CD4-positive, alpha-beta T cell treated with Interleukin-2 at 100 ng/mL for 4 hours (primary cell): ENCODE data around the gene PLEK2.
"Not testable (repeated sequence)": the region's sequence is repeated elsewhere in the genome, so short reads cannot be mapped to it uniquely, and the experiment has no call there.

ENCODE experiments used
- DNase-seq: peaks from one replicate; pipeline ENCODE4 v3.0.0-alpha.2; 2020; ENCODE audit warnings: low spot score

The PLEK2 gene

DNA sequence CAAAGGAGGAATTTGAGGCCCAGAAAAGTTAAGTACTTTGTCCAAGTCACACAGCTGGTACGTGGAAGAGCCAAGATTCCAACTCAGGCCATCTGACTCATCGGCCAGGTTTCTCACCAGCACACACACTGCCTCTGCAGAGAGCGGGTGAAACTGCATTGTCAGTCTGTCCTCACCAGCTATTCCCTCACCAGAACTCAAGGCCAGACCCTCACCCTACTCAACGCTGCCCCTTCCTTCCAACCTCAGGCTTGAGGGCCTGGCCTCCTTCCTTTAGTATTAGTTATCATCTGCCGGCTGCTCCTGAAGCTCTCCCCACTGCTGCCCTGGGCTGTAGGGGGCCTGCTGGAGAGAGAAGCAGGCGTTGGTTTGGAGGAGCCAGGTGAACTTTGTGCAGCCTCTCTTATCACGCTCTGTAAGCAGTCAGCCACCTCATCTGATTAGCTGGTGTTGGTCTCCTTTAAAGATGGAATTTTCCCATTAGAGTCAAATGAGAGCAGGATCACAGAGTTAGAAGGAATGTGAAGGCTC, 16.6 kb upstream of the PLEK2 start:
- DNase-seq = no peak

DNA sequence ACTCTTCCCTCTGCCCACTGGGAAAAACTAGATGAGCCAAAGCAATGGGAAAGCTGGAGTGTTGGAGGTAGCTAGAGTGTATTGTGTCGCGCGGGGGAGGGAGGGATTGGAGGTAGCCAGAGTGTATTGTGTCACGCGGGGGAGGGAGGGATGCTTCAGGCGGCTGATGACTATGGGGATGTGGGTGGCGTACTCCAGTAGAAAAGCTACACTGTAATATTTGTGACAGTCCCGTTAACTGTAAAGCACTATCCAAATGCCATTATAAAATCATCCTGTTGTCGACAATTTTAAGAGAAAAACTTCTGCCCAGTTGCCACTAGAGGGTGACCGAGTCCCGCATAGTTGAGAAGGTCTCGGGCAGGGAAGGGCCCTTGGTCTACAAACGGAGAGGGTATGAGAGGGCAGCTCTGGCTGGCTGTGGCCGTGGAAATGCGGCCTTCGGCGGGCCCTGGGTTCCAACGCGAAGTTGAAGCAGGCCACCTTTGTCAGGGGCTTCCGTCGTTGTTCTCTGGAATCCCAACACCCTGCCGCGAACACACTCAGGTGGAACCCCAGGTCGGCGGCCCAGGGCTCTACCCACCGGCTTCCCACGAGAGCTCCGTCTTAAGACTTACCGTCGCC, 15.1 kb upstream of the PLEK2 start:
- peak; percentile 78 for DNase-seq

DNA sequence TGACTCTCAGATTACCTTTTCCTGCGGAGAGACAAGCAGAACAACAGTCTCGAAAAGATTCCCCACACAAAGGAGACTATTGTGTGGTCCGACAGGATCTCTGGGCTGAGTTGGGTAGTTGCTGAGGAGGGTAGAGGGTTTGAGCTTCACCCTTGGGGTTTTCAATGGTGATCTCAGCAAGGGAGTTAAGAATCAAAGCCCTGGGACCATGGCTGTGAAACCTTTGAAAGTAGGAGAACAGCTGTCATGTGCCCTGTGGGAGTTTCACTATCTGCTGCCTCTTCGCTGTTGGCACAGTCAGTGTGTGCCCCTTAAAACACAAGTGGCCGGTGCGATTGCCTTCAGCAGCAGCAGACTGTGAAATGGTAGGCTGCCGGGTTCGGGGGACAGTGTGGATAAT, 14.2 kb upstream of the PLEK2 start:
- DNase-seq = no peak

DNA sequence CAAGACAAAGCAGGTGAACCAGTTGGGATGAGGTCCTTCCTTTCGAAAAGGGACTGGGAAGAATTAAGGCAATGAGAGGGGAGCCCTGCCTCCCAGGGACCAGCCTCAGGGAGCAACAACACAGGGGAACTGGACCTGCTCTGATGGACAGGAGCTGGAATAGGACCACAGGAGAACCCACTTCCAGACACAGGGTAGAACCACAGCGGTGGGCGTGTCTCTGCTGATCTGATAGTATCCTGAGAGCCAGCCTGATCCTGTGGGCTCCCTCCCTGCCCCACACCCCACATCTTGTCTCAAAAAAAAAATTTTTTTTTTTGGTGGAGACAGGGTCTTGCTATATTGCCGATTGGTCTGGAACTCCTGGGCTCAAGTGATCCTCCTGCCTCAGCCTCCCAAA, 13.6 kb upstream of the PLEK2 start:
- no peak for DNase-seq

DNA sequence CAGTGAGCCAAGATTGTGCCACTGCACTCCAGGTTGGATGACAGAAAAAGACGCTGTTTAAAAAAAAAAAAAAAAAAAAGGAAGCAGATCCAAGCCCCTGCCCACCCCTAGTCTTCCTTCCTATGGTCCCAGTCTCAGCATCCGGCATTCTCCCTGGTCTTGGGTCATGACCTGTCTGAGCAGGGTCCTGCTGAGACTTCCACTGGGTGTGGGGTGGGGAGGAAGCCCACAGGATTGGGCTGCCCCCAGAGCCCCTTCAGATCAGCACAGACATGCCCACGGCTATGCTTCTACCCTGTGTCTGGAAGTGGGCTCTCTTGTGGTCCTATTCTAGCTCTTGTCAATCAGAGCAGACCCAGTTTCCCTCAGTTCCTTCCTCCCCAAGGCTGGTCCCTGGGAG, 12.6 kb upstream of the PLEK2 start:
- DNase-seq = no peak

DNA sequence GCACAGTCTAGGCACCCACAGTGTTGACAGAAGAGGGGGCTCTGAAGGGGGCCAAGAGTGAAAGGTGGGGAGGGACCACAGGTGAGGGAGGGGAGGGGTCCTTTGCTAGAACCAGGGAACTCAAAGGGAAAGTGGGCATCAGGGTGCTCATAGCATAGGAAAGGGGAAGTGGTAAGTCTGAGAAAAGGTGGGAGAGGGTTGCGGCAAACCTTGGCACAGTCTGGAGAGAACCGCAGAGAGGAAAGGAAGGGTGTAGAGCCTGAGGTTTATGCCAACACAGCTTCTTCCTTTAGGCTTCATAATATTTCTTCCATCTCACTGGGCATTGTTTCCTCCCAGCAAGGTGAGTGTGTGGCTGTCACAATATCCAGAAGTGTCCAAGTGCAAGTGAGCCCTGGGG, 11.5 kb upstream of the PLEK2 start:
- no peak for DNase-seq

DNA sequence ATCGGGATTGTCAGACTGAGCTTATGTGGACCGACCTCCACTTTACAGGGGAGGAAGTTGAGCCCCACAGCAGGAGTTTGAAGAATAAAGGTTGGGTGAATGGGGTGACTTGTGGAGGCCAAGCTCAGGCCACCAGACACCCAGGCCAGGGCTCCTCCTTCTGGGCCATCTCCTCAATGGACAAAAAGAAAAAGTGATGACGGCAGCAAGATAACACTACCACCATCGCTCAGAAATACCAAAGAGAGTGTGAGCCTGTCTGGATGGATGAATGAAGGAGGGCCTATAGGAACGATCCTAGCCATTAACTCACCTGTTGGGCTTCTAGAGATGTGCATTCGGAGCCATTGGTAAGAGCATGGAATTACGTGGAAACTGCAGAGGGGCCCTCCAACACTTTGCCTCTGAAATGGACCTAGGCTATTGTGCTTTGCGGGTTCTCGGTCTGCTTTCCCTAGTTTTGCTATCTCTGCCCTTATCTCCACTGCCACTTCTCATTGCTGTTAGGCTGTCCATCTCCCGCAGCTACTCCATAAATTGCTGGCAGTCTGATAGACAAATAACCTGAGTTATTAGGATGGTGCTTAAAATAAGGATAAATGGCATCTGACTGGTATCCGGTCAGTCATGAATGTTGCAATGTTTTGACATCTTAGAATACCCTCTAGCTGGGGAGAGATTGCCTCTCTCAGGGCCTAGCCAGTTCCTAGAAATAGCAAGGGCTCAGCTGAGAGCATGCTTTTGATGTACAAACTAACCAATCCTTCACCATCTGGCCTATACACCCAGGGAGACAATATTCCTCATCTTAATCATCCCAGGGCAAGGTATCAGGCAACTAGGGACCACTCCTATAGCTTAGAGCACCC, 9.6 kb upstream of the PLEK2 start:
- no peak for DNase-seq

DNA sequence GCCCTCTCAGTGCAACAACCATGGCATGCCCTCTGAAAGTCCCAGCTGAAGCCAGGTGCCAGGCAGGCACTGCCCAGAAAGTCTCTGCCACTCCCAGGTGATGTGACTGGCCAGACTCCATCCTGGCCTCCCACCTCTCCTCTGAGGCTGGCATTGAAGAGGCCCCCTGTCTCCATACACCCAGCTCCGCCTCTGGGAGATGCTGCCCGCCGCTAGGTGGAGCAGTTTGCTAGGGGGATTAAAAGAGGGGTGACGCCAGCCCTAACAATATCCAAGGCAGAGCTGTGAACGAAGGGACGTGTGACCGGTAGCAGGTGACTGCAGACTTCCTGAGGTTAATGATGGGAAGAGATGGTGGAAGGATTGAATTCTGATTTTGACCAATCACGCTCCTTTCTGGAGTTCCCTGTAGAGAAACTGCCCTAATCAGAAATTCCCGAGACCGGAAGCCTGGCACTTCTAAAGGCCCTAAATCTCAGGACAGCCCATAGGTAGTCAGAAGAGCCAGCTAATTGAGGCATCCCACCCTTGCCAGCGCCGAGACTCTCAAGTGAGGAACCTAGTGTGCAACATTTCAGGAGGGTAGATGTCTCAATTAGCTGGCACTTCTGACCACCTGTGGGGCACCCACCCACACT, 8.3 kb upstream of the PLEK2 start:
- peak; percentile 20 for DNase-seq

DNA sequence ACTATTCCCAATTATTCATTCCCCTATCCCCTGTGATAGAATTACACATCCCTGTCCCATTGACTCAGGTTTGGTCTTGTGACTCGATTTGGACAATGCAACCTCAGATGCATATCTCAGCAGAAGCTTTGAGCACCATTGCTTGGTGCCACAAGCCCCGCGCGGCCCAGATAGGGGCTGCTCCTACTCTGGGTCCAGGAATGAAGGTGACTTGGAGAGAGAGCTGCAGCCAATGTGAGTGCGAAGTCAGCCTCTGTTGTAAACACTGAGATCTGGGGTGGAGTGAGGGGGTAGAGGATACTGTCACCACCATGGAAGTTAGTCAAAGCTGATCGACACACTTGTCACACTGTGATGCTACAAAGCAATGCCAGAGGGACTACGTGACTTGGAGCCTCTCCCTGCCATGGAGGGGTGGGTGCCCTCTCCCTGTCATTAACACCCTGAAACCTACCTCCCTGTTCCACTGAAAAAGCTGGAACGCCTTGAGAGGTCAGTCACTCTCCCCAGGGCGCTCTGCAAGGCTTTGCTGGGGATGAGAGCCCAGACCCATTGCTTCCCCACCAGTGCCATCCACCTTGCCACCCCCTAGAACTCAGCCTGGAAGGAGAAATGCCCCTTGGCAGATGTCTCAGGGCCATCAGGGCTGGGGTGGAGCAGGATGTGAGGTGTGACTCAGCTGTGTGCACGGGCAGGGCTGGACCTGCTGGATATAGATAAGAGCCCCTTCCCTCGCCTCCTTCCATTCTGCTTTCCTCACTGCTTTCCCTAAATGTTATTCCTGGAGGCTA, 6.6 kb upstream of the PLEK2 start:
- no peak for DNase-seq

DNA sequence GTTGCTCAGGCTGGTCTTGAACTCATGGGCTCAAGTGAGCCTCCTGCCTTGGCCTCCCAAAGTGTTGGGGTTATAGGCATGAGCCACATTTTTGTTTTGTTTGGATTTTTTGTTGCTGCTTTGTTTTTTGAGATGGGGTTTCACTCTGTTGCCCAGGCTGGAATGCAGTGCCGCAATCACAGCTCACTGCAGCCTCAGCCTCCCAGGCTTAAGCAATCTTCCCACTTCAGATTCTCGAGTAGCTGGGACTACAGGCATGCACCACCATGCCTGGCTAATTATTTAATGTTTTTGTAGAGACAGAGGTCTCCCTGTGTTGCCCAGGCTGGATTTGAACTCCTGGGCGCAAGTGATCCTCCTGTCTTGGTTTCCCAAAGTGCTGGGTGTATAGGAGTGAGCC, 5.7 kb upstream of the PLEK2 start:
- no peak for DNase-seq

DNA sequence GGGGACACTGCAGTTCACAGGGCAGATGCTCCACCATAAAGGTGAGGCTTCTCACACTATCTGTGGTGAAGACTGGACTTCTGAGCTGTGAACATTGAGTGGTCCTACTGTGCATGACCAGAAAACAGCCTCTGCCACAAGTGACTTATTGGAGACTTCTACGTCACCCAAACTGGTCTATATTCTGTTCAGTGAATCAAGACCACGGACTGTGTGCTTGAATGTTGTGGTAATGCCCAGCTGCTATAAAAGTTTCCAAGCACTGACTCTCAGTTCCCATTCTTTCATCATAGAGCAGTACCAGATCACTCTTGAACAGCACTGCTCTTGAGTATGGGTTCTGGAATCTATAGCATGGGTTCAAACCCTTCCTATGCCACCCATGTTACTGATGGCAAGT, 4.8 kb upstream of the PLEK2 start:
- no peak for DNase-seq

DNA sequence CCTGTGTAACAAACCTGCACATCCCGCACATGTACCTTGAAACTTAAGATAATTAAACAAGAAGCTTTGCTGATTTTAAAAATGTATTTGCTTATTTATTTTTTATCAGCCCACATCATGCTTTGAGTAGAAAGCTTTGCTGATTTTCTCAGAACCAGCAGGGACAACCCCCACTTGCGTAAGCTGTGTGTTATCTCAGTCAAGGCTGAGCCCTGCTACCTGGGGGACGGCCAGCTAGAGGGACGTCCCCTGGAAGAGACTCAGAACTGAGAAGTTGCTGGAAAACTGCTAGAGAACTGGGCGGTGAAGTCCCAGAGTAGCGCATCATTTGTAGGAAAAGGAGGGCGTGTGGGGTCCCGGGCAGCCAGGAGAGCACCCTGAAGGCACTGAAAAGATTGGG, 4.1 kb upstream of the PLEK2 start:
- no peak for DNase-seq

DNA sequence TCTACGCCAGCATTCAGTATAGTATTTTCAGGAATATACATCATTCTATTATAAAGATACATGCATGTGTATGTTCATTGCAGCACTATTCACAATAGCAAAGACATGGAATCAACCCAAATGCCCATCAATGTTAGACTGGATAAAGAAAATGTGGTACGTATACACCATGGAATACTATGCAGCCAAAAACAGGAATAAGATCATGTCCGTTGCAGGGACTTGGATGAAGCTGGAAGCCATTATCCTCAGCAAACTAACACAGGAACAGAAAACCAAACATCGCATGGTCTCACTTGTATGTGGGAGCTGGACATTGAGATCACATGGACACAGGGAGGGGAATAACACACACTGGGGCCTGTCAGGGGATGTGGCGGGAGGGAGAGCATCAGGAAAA, 3.6 kb upstream of the PLEK2 start:
- not testable (repeated sequence) for DNase-seq

DNA sequence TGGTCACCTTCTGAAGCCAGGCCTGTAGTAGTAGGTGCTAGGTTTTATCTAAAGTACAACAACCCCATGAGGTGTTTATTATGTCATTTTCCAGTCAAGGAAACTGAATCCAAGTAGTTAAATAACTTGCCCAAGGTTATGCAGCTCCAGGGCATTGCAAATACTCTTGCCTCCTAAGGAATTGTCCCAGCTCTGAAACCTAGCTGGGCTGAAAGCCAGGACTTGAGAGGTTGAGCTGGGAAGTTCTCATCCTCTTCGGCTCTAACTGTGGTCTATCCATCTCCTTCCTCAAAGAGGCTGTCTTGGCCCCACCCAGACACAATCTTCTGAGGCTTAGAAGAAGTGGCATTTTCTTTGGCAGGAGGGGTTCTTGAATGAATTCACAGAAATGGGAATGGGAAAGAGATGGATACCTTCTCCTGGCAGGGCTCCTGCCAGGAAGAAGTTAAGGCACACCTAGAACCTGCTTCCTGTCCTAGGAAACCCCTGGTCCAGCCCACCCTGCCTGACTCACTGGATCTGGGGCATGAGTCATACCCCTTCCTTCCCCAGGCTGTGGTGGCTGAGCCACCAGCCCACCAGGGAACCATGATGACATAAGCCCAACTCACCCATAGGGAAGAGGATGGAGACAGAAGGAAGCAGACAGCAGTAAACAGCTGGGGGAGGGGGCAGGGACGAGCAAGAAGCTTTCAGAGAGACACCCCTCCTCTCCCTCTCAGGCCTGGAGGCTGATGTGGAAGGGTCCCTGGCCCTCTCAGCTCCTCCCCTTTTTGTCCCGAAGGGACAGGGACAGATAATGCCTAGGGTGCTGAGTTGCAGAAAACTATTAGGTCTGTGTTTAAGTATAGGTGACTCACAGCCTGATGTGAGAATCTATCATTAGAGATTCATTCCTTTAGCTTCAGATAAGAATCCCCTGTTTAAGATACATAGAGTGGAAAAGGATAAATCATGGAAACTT, 2.1 kb upstream of the PLEK2 start:
- peak; percentile 37 for DNase-seq

DNA sequence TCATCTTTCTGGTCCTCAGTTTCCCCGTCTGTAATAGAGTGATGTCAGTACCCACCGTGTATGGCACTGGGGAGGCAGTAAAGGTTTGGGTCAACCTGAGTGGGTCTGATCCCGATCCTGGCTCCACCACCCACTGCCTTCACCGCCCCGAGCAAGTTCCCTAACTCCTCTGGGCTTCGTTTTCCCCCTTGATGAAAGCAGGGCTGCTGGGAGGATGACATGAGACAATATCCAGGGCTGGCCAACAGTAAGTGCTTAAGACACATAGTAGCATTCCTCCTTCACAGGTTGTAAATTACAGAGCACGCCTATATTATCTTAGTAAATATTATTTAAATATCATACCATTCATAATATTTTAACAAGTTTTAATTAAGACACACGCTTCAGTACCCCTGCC, 595 bp downstream of the PLEK2 start:
- DNase-seq = no peak

DNA sequence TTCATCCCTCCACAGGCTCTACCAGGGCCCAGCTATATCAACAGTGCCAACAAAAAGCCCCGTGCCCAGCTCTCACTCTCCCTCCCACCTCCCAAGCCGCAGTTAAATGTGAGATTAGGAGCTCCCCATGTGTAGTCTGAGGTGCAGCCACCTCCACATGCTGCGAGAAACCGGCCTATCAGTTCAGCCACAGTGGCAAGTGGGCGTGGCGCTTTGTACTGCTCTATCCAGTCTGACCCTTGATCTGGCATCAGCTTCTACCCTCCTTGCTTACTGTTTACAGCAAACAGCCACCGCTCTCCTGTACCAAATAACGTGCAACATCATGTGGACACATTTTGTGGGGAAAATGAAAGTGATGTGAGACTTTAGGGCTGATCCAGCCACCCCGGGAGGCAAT, 1.7 kb downstream of the PLEK2 start:
- no peak for DNase-seq

DNA sequence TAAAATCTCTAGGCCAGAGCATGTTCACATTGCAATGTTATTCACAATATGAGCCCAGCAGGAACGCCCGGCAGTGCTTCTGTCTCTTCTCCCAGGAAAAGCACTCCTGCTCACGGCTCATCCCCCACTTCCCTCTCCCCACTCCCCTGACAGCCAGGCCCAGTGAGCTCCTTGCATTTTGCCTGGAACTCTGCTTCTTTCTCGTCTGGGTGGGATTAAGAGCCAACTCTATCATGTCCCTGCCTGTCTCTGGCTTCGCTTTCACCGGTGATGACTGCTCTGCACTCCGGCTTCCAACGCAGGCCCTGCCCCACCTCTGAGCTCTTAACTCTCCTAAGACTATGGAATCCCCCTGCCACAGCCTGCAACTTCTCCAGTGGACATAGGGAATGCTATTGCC, 2.5 kb downstream of the PLEK2 start:
- DNase-seq = no peak

DNA sequence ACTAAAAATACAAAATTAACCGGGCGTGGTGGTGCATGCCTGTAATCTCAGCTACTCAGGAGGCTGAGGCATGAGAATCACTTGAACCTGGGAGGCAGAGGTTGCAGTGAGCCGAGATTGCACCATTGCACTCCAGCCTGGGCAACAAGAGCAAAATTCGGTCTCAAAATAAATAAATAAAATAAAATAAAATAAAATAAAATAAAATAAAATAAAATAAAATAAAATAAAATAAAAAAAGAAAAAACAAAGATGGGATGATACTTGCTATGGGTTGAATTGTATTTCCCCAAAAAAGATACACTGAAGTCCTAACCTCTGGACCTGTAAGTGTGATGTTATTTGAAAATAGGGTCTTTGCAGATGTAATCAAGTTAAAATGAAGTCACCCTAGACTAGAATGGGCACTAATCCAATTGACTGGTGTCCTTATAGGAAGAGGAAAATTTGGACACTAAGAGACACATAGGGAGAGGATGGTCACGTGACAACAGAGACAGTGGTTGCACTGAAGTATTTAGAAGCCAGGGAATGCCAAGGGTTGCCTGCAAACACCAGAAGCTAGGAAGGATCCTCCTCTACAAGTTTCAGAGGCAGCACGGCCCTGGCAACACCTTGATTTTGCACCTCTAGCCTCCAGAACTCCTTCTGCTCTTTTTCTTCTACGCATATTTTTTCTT, 3.7 kb downstream of the PLEK2 start:
- not testable (repeated sequence) for DNase-seq

DNA sequence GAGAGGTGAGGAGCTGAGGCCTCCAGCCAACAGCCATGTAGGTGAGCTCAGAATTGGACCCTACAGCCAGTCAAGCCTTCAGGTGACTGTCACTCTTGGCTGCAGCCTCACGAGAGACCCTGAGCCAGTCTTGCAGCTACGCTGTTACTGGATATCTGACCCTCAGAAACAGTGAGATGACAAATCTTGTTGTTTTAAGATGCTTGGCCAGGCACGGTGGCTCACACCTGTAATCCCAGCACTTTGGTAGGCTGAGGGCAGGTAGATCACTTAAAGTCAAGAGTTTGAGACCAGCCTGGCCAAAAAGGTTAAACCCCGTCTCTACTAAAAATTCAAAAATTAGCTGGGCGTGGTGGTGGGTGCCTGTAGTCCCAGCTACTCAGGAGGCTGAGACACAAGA, 6.2 kb downstream of the PLEK2 start:
- DNase-seq = no peak

DNA sequence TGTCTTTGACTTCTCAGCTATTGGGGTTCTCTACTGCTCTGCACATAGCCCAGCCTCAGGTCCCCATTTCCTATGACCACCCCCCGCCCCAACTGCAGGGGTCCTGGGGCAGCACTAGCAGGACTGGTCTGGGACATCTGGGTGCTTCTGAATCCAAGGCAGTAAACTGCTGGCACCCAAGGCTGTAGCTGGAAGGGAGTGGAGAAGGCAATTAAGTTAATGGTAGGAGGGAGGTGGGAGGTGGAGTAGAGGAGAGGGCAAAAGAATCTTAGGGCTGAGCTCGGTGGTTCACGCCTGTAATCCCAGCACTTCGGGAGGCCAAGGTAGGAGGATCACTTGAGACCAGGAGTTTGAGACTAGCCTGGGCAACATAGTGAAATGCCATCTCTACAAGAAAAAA, 11.5 kb downstream of the PLEK2 start:
- DNase-seq = no peak

DNA sequence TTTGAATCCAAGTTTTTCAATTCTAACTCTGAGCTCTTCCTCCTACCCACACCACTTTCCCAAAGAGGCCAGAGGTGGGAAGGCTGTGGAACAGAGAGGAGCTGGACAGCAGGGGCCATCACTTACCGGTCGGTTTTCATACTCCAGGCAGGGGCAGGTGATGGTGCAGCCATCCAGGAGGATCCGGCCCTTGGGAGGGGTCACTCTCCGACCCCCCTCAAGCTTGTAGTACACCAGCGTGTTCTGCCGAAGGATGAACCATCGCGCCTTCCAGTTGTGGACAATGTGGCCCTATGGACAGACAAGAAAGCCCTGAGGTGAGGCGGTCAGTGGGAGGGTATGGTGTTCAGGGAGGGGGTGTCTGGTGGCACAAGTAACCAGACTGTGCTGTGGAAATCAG, 14.4 kb downstream of the PLEK2 start:
- DNase-seq = no peak
